Esophagus muscularis mucosa (tissue), 4 donors: ENCODE results near the gene B4GALT6. TPM values are rescaled to one million over a fixed set of nuclear protein-coding genes. Genes with fewer than 3 reads are reported as not detected.
A peak's percentile ranks its signal among the peaks of the same experiment; 100 is the strongest.

Source experiments
- DNase-seq: peaks from one replicate; pipeline ENCODE4 v3.0.0-alpha.2; 2017; ENCODE audit errors: extremely low spot score
- H3K27ac ChIP-seq, 4 donors: fragments of 200-600 bp; sonication (generic); replicated peaks in 1 of 4; 1 replicate in 3 of 4; 2 replicates in 1 of 4; pipeline ENCODE4 v1.5.1; 2016 to 2019; ENCODE audit warnings: mild to moderate bottlenecking in 1 of 4
- H3K27me3 ChIP-seq, 4 donors: fragments of 200-600 bp; sonication (generic); one replicate each; pipeline versions ENCODE4 v1.5.1 to v1.6.0; 2016 to 2019
- H3K36me3 ChIP-seq, 4 donors: fragments of 200-600 bp; sonication (generic); one replicate each; pipeline ENCODE4 v1.5.1; 2016 to 2019
- H3K4me1 ChIP-seq, 4 donors: fragments of 200-600 bp; sonication (generic); one replicate each; pipeline ENCODE4 v1.5.1; 2016 to 2019
- H3K4me3 ChIP-seq, 4 donors: fragments of 200-600 bp; sonication (generic); 1 replicate in 2 of 4; 2 replicates in 2 of 4; pipeline ENCODE4 v1.5.1; 2016 to 2019; ENCODE audit warnings: mild to moderate bottlenecking in 4 of 4, moderate library complexity in 1 of 4
- H3K9me3 ChIP-seq, 4 donors: fragments of 200-600 bp; sonication (generic); 1 replicate in 3 of 4; 2 replicates in 1 of 4; pipeline ENCODE4 v1.5.1; 2016 to 2019
- EP300 ChIP-seq: sonication (generic); formaldehyde crosslinking; IDR thresholded peaks from one replicate; pipeline ENCODE4 v1.6.1; 2017; ENCODE audit warnings: antibody characterized with exemption
- POLR2A ChIP-seq: fragments of 450-650 bp; IDR thresholded peaks from one replicate; pipeline ENCODE4 v1.6.1; 2017; ENCODE audit warnings: antibody characterized with exemption, moderate library complexity, mild to moderate bottlenecking, low read depth
- POLR2AphosphoS5 ChIP-seq, 2 donors: sonication (generic); formaldehyde crosslinking; IDR thresholded peaks; one replicate each; pipeline ENCODE4 v1.6.1; 2017; ENCODE audit warnings: antibody characterized with exemption in 2 of 2
- WGBS: methylation state at CpG from one replicate; pipeline ENCODE4 v1.1.5; 2018; 5-methylcytosine and 5-hydroxymethylcytosine counted together
- intact Hi-C: fragments of 100-400 bp; cut with DNase I; formaldehyde crosslinking; loops from one replicate; pipeline ENCODE4 v1.15.1; 2023
- total RNA-seq, 4 donors: library from RNA; depleted of rRNA; stranded (reverse); fragments of >200 nt; gene quantifications; one replicate each; pipeline versions ENCODE4 v1.1.0 to v1.2.1, GENCODE V29; 2016
- TF ChIP-seq, protein P1 (sequence below), 3 experiments: fragments of 200-600 bp in 2 of 3; fragments of 450-650 bp in 1 of 3; sonication (generic) in 2 of 3; IDR thresholded peaks; one replicate each; pipeline ENCODE4 v1.5.1; 2017 to 2019; ENCODE audit warnings: antibody characterized with exemption in 3 of 3, mild to moderate bottlenecking in 2 of 3, moderate library complexity in 1 of 3

Gene B4GALT6
- total RNA-seq, 4 donors from 2014 or later = 4.5 to 12.0 (median 8.0) TPM

DNA sequence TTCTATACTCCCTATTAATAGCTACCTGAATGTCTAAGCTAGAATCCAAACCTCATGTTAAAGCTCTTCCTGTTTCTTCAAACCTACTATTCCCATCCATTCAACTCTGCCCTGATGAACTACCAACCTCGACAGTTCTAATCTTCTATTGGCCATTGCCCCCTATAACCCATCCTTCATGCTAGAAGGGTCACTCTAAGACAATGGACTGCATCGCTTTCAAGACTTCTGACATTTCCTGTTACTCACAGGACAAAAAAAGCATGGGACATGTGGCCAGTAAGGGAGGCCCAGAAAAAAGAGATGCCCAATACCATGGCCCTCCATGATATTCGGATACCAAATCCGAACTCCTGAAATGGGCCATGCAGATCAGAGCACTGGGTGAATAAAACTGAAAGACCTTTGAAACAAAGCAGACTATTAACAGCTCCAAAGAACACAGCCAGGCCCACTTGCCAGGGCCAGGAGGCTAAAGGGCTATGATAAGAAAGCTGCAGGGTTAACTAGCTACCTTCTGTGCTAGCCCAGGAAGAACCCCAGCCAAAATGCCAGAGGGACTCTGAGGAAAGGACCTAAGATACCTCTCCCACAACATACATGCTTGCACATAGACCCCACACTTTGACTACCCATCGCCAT, 4.5 kb downstream of the B4GALT6 start:
- TF ChIP-seq POLR2AphosphoS5 (IDR thresholded peaks at IDR 0.05) = no peak
- no peak for TF ChIP-seq EP300
- no peak for TF ChIP-seq POLR2A
- TF ChIP-seq, protein P1, sequence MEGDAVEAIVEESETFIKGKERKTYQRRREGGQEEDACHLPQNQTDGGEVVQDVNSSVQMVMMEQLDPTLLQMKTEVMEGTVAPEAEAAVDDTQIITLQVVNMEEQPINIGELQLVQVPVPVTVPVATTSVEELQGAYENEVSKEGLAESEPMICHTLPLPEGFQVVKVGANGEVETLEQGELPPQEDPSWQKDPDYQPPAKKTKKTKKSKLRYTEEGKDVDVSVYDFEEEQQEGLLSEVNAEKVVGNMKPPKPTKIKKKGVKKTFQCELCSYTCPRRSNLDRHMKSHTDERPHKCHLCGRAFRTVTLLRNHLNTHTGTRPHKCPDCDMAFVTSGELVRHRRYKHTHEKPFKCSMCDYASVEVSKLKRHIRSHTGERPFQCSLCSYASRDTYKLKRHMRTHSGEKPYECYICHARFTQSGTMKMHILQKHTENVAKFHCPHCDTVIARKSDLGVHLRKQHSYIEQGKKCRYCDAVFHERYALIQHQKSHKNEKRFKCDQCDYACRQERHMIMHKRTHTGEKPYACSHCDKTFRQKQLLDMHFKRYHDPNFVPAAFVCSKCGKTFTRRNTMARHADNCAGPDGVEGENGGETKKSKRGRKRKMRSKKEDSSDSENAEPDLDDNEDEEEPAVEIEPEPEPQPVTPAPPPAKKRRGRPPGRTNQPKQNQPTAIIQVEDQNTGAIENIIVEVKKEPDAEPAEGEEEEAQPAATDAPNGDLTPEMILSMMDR (IDR thresholded peaks at IDR 0.05) = no peak
- H3K4me3 ChIP-seq = no peak overlapping the region
- 95% methylated on average over 5 of the region's 5 CpGs for WGBS
- no peaks in the 10 kb centered on the region for H3K36me3 ChIP-seq
- no peak for DNase-seq
- no peaks in the 10 kb centered on the region for H3K9me3 ChIP-seq
- H3K27me3 ChIP-seq = no peaks in the 10 kb centered on the region
- peaks cover 14 to 50% (median 34%) of the 10 kb centered on the region in 4 donors for H3K4me1 ChIP-seq
- intact Hi-C loops = no loop called here
- peak overlapping the region; percentile 3 to 60 (median 50) for H3K27ac ChIP-seq

DNA sequence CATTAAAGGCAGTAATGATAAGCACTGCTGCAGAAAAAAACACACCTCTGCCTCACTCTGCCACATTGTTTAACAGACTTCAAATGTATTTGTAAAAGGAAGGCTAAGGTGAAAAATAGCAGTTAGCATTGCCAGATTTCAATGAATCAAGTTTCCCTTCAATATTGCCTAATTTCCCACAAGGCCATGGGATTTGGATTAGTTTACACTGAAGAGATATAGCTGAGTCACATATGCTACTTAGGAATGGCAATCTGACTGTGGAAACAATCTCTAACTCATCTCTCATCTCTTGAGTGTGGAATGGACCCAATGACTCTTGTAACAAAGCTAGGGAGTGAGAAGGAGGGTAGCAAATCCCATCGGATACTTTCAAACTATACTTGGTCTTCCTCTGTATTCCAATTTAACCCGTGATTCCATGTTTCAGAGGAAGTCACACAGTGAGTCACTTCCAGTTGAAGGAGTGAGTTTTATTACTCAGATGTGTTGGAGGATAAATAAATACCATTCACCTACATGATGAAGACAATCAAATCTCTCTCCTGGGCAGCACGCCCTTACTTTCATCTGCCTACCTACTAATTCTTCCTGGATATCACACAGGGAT, 5.1 kb downstream of the B4GALT6 start:
- 36% methylated on average over 3 of the region's 3 CpGs for WGBS
- intact Hi-C loops = no loop called here
- H3K27me3 ChIP-seq = no peaks in the 10 kb centered on the region

GRCh38 chr18:31678425-31678824, 6.0 kb downstream of the B4GALT6 start:
- peak overlapping the region; percentile 24 to 60 (median 50) for H3K27ac ChIP-seq
- 88% methylated on average over 4 of the region's 4 CpGs for WGBS

More for the DNA sequence above, 5.1 kb downstream of the B4GALT6 start:
- Histone ChIP-seq H3K36me3 (no peaks in the 10 kb centered on the region), H3K9me3 (no peaks in the 10 kb centered on the region), H3K27ac (peak overlapping the region; percentile 24 to 60 (median 50)), H3K4me1 (peaks cover 14 to 46% (median 32%) of the 10 kb centered on the region in 4 donors), H3K4me3 (no peak overlapping the region)
- no peak for DNase-seq
- TF ChIP-seq EP300 (no peak), POLR2AphosphoS5 (IDR thresholded peaks at IDR 0.05) (no peak), POLR2A (no peak)
- TF ChIP-seq, protein P1 (IDR thresholded peaks at IDR 0.05) = no peak

GRCh38 chr18:31677592-31677991, 6.8 kb downstream of the B4GALT6 start:
- peaks cover 11 to 39% (median 29%) of the 10 kb centered on the region in 4 donors for H3K4me1 ChIP-seq
- no peak overlapping the region for H3K27ac ChIP-seq
- intact Hi-C loops = no loop called here
- WGBS = 75% methylated on average over 6 of the region's 6 CpGs
- DNase-seq = no peak
- H3K4me3 ChIP-seq = no peak overlapping the region
- no peaks in the 10 kb centered on the region for H3K9me3 ChIP-seq
- no peaks in the 10 kb centered on the region for H3K27me3 ChIP-seq
- H3K36me3 ChIP-seq = no peaks in the 10 kb centered on the region
- no peak for TF ChIP-seq EP300
- TF ChIP-seq, protein P1 (IDR thresholded peaks at IDR 0.05) = no peak
- no peak for TF ChIP-seq POLR2AphosphoS5 (IDR thresholded peaks at IDR 0.05)
- no peak for TF ChIP-seq POLR2A

More at GRCh38 chr18:31678425-31678824, 6.0 kb downstream of the B4GALT6 start:
- TF ChIP-seq, protein P1 (IDR thresholded peaks at IDR 0.05) = no peak
- no peak for TF ChIP-seq POLR2A
- Histone ChIP-seq H3K36me3 (no peaks in the 10 kb centered on the region), H3K9me3 (no peaks in the 10 kb centered on the region), H3K4me3 (no peak overlapping the region), H3K4me1 (peaks cover 11 to 38% (median 25%) of the 10 kb centered on the region in 4 donors), H3K27me3 (no peaks in the 10 kb centered on the region)
- no peak for DNase-seq
- intact Hi-C loops = no loop called here
